ENCODE results near the gene SALL2.
A peak's percentile ranks its signal among the peaks of the same experiment; 100 is the strongest.

Gene SALL2

GRCh38 chr14:21476925-21477681 is 49.0 kb downstream of the SALL2 start, which contains the start of the genes RAB2B and TOX4:
RAB2B (minus strand) TSS chr14:21476959; CDS start chr14:21476872, 87 bp downstream.
TOX4 (plus strand) TSS chr14:21477195; CDS start chr14:21477279, 84 bp downstream.
- DNase-seq (ENCODE audit: low read depth in 2 of 2): peak; percentile 84 to 93

GRCh38 chr14:21476523-21476924 is 49.6 kb downstream of the SALL2 start:
- no peak for DNase-seq (ENCODE audit: low read depth in 2 of 2)

- no peak for DNase-seq (ENCODE audit: low read depth in 2 of 2)
Measured at GRCh38 chr14:21475767-21476522, 50.2 kb downstream of the SALL2 start.
